Kidney epithelial cell (primary cell): ENCODE data around the gene RETREG3. TPM values are rescaled to one million over a fixed set of nuclear protein-coding genes. Genes with fewer than 3 reads are reported as not detected.

ENCODE experiments used
- DNase-seq: peaks from one replicate; pipeline ENCODE4 v3.0.0-alpha.2; 2010; ENCODE audit warnings: low read depth
- H3K27me3 ChIP-seq: 2 replicates; pipeline ENCODE4 v1.6.0; 2011; ENCODE audit warnings: low read length; ENCODE audit not compliant: control insufficient read depth, insufficient read depth
- H3K36me3 ChIP-seq: 2 replicates; pipeline ENCODE4 v1.5.1; 2011; ENCODE audit warnings: low read length; ENCODE audit not compliant: control insufficient read depth, insufficient read depth
- H3K4me3 ChIP-seq: 2 replicates; pipeline ENCODE4 v1.5.1; 2011; ENCODE audit warnings: low read depth, mild to moderate bottlenecking, control low read depth, low read length
- total RNA-seq: library from RNA; depleted of rRNA; stranded (reverse); fragments of >200 nt; gene quantifications from 2 replicates; pipeline ENCODE4 v1.2.3, GENCODE V29; 2015
- TF ChIP-seq, protein P1 (sequence below): IDR thresholded peaks from 2 replicates; pipeline ENCODE4 v1.5.1; 2011; ENCODE audit warnings: mild to moderate bottlenecking, moderate library complexity, low read length, control low read depth, inconsistent platforms; ENCODE audit not compliant: insufficient read depth, poor library complexity, severe bottlenecking

Gene RETREG3
- total RNA-seq, 1 donor from 2014 or later, result 68.2 TPM

- TF ChIP-seq, protein P1, sequence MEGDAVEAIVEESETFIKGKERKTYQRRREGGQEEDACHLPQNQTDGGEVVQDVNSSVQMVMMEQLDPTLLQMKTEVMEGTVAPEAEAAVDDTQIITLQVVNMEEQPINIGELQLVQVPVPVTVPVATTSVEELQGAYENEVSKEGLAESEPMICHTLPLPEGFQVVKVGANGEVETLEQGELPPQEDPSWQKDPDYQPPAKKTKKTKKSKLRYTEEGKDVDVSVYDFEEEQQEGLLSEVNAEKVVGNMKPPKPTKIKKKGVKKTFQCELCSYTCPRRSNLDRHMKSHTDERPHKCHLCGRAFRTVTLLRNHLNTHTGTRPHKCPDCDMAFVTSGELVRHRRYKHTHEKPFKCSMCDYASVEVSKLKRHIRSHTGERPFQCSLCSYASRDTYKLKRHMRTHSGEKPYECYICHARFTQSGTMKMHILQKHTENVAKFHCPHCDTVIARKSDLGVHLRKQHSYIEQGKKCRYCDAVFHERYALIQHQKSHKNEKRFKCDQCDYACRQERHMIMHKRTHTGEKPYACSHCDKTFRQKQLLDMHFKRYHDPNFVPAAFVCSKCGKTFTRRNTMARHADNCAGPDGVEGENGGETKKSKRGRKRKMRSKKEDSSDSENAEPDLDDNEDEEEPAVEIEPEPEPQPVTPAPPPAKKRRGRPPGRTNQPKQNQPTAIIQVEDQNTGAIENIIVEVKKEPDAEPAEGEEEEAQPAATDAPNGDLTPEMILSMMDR, result no peak
- H3K4me3 ChIP-seq, result no peak overlapping the region
- no peak for DNase-seq
- peaks cover 2% of the 10 kb centered on the region for H3K36me3 ChIP-seq
- no peaks in the 10 kb centered on the region for H3K27me3 ChIP-seq
Observed at GRCh38 chr17:42586514-42587230, 22.5 kb downstream of the RETREG3 start.

- TF ChIP-seq, protein P1, result no peak
- DNase-seq, result no peak
- peaks cover 2% of the 10 kb centered on the region for H3K36me3 ChIP-seq
Observed at GRCh38 chr17:42585353-42585752, 23.8 kb downstream of the RETREG3 start.

DNA sequence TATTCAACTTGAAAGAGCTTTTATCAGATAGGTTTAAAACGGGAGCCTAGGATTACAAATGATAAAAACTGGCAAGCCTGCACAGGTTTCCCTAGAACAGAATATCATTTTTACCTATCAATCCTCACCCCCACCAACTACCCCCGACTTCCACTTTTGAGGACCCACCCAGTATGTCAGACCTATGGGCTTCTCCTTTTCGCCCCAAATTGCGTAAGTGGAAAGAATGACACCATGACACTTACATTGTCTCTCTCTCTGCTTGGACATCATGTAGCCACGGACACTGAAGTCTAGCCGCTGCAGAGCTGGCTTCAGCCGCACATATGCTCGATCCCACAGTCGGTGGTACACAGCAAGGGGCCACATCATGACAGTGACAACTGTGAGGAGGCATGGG lies 24.3 kb downstream of the RETREG3 start:
- DNase-seq, result no peak
- TF ChIP-seq, protein P1, result no peak
- Histone ChIP-seq H3K27me3 (no peaks in the 10 kb centered on the region), H3K4me3 (no peak overlapping the region), H3K36me3 (peaks cover 2% of the 10 kb centered on the region)

More at GRCh38 chr17:42585353-42585752, 23.8 kb downstream of the RETREG3 start:
- H3K4me3 ChIP-seq, result no peak overlapping the region
- H3K27me3 ChIP-seq, result no peaks in the 10 kb centered on the region

DNA sequence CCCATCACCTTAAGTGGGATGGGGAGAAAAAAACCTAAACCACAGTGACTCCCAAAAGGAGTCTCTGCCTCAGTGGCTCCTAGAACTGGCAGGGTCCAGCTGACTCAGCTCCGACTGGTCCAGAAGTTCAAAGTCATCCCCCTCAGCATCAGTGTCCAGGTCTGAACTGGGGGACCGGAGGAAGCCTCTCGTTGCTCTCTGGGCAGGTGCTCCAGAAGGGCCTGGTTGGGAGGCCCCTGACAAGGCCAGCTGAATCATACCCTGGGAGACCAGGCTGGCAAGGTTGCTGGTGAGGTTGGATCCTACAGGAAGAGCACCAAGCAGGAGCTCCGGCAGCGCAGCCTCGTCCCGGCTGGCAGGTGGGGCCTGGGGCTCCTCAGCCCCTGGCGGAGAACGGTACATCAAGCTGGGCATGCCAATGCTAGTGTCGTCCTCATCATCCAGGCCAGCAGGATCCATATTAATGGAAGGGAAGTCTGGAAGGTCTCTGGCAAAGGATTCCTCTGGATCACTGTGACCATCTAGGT lies 27.4 kb downstream of the RETREG3 start:
- H3K27me3 ChIP-seq, result no peaks in the 10 kb centered on the region
- no peak for DNase-seq
- H3K4me3 ChIP-seq, result no peak overlapping the region
- H3K36me3 ChIP-seq, result peaks cover 2% of the 10 kb centered on the region
- TF ChIP-seq, protein P1, result no peak

DNA sequence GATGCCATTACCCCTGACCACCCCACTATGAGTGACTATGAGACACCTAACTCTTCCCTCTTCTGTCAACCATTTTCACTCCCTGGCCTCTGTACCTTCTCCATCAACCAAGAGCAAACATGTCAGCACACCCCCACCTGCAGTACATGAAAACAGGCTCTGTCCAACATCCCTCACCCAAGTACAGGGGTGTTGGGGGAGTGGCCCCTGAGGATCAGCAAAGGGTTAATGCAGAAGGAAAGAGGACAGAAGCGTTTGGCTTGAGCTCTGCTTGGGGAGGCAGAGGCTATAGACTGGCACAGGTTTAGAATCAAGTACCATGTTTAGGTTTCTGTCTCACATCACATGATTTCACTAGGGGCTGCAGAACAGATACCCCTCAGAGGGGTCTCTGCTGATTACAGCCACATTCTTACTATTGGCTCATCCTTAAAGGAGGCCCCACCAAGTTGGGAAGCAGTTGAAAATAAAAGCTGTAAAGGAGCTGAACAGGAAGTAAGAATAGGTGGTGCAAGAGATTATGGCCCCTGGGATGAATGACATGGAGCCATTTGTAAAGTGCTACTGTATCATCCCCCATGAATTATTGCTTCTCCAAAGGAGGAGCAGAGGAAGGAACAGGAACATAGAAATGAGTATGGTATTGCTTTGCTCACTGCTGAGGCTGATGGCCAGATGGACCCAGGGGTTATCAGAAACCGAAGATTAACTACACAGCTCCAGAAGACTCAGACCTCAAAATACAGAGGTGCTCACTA lies 29.2 kb downstream of the RETREG3 start:
- DNase-seq, result no peak
- TF ChIP-seq, protein P1, result no peak
- peaks cover 2% of the 10 kb centered on the region for H3K36me3 ChIP-seq
- H3K4me3 ChIP-seq, result no peak overlapping the region
- H3K27me3 ChIP-seq, result no peaks in the 10 kb centered on the region
